Endothelial cell (in vitro differentiated cells): ENCODE results near the gene HIPK4. TPM values are rescaled to one million over a fixed set of nuclear protein-coding genes. Genes with fewer than 3 reads are reported as not detected.
"Not testable (repeated sequence)": the region's sequence is repeated elsewhere in the genome, so short reads cannot be mapped to it uniquely, and the experiment has no call there.

Source experiments
- DNase-seq: peaks from one replicate; pipeline ENCODE4 v3.0.0; 2021; ENCODE audit warnings: low spot score
- H3K27ac Mint-ChIP-seq: one replicate; pipeline ENCODE4 v1.8.0; 2021; ENCODE audit warnings: mixed read lengths, inconsistent platforms; ENCODE audit not compliant: unreplicated experiment
- H3K27me3 Mint-ChIP-seq: one replicate; pipeline ENCODE4 v1.8.0; 2021; ENCODE audit warnings: mild to moderate bottlenecking, moderate library complexity, mixed read lengths, inconsistent platforms; ENCODE audit not compliant: unreplicated experiment
- H3K36me3 Mint-ChIP-seq: one replicate; pipeline ENCODE4 v1.8.0; 2021; ENCODE audit warnings: mild to moderate bottlenecking, low read depth, mixed read lengths, inconsistent platforms; ENCODE audit not compliant: unreplicated experiment
- H3K4me1 Mint-ChIP-seq: one replicate; pipeline ENCODE4 v1.8.0; 2021; ENCODE audit warnings: mild to moderate bottlenecking, mixed read lengths, inconsistent platforms; ENCODE audit not compliant: unreplicated experiment
- H3K4me3 Mint-ChIP-seq: one replicate; pipeline ENCODE4 v1.8.0; 2021; ENCODE audit warnings: mild to moderate bottlenecking, mixed read lengths, inconsistent platforms; ENCODE audit not compliant: unreplicated experiment
- H3K9me3 Mint-ChIP-seq: one replicate; pipeline ENCODE4 v1.8.0; 2021; ENCODE audit warnings: mixed read lengths, inconsistent platforms; ENCODE audit not compliant: unreplicated experiment
- CTCF ChIP-seq: fragments of 200-600 bp; sonication (generic); IDR thresholded peaks from one replicate; pipeline ENCODE4 v1.5.0; 2021; ENCODE audit warnings: antibody characterized with exemption; ENCODE audit not compliant: unreplicated experiment
- total RNA-seq: library from RNA; stranded (reverse); fragmentation: NEBNext Ultra II Directional; extraction: Animal tissue kit (Norgen Biotek cat#: 25700); gene quantifications from one replicate; pipeline ENCODE4 v1.2.1, GENCODE V29; 2021; ENCODE audit not compliant: unreplicated experiment

The HIPK4 gene
- total RNA-seq, 1 donor from 2014 or later: not detected

- no peak overlapping the region for H3K27ac Mint-ChIP-seq
- H3K4me1 Mint-ChIP-seq: peaks cover 4% of the 10 kb centered on the region
- H3K4me3 Mint-ChIP-seq: no peak overlapping the region
- peaks cover 8% of the 10 kb centered on the region for H3K36me3 Mint-ChIP-seq
- H3K9me3 Mint-ChIP-seq: no peaks in the 10 kb centered on the region
- H3K27me3 Mint-ChIP-seq: peaks cover 4% of the 10 kb centered on the region
- TF ChIP-seq CTCF: no peak
- DNase-seq: no peak
These were observed 52.4 kb downstream of the HIPK4 start for GRCh38 chr19:40337594-40337993.

- no peak for TF ChIP-seq CTCF
- Mint-ChIP-seq H3K27me3 (peaks cover 4% of the 10 kb centered on the region), H3K36me3 (peaks cover 12% of the 10 kb centered on the region), H3K27ac (peak overlapping the region; percentile 21), H3K4me1 (no peaks in the 10 kb centered on the region), H3K4me3 (no peak overlapping the region), H3K9me3 (no peaks in the 10 kb centered on the region)
- no peak for DNase-seq
These were observed 52.9 kb downstream of the HIPK4 start for GRCh38 chr19:40337107-40337506.

GRCh38 chr19:40336601-40336900 is 53.4 kb downstream of the HIPK4 start:
- Mint-ChIP-seq H3K4me3 (no peak overlapping the region), H3K9me3 (no peaks in the 10 kb centered on the region), H3K36me3 (peaks cover 15% of the 10 kb centered on the region), H3K4me1 (no peaks in the 10 kb centered on the region), H3K27me3 (peaks cover 4% of the 10 kb centered on the region), H3K27ac (no peak overlapping the region)
- TF ChIP-seq CTCF: no peak
- no peak for DNase-seq

GRCh38 chr19:40335855-40336600 is 54.0 kb downstream of the HIPK4 start:
- Mint-ChIP-seq H3K9me3 (no peaks in the 10 kb centered on the region), H3K27ac (no peak overlapping the region)
- no peak for TF ChIP-seq CTCF

GRCh38 chr19:40335101-40335500 is 54.9 kb downstream of the HIPK4 start:
- H3K27me3 Mint-ChIP-seq: peaks cover 4% of the 10 kb centered on the region
- no peak overlapping the region for H3K4me3 Mint-ChIP-seq
- no peak overlapping the region for H3K27ac Mint-ChIP-seq
- no peaks in the 10 kb centered on the region for H3K9me3 Mint-ChIP-seq
- no peak for DNase-seq
- no peaks in the 10 kb centered on the region for H3K4me1 Mint-ChIP-seq
- peaks cover 24% of the 10 kb centered on the region for H3K36me3 Mint-ChIP-seq
- TF ChIP-seq CTCF: no peak

More at GRCh38 chr19:40335855-40336600, 54.0 kb downstream of the HIPK4 start:
- DNase-seq: no peak
- Mint-ChIP-seq H3K27me3 (peaks cover 4% of the 10 kb centered on the region), H3K36me3 (peaks cover 20% of the 10 kb centered on the region), H3K4me1 (no peaks in the 10 kb centered on the region), H3K4me3 (no peak overlapping the region)

GRCh38 chr19:40333083-40333482 is 56.9 kb downstream of the HIPK4 start:
- not testable (repeated sequence) for H3K9me3 Mint-ChIP-seq, H3K4me1 Mint-ChIP-seq, H3K27me3 Mint-ChIP-seq, H3K4me3 Mint-ChIP-seq, DNase-seq, H3K27ac Mint-ChIP-seq
- peaks cover 35% of the 10 kb centered on the region for H3K36me3 Mint-ChIP-seq
